NCI-H774 (cell line): ENCODE measurements around the gene CFAP58.

Experiments used
- DNase-seq: peaks from one replicate; lab custom pipeline; 2025; lab: John Stamatoyannopoulos, UW

Gene CFAP58

DNA sequence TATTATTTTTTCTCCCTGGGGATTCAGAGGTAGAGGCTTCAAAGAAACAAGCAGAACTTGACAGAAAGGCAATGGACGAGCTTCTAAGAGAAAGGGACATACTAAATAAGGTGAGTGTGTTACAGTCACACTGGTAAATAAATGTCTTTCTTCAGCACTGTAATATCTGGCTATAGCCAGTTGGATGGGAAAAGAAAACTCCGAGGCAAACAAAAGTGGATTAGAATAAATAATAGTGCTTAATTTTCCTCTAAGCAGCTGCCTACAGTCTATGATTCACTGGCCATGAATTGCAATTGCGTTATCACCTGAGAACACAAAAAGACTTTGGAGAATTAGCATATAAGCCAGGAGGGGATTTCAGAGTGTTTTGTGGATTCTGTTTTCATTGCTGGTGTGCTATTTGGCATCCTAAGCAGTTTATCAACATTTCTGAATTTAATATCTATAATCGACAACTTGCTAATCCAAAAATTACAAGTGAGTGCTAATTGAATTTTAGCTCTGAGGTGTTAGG is 23.2 kb downstream of the CFAP58 start:
- DNase-seq: no peak

GRCh38 chr10:104380336-104380735 is 26.7 kb downstream of the CFAP58 start:
- DNase-seq: no peak

DNA sequence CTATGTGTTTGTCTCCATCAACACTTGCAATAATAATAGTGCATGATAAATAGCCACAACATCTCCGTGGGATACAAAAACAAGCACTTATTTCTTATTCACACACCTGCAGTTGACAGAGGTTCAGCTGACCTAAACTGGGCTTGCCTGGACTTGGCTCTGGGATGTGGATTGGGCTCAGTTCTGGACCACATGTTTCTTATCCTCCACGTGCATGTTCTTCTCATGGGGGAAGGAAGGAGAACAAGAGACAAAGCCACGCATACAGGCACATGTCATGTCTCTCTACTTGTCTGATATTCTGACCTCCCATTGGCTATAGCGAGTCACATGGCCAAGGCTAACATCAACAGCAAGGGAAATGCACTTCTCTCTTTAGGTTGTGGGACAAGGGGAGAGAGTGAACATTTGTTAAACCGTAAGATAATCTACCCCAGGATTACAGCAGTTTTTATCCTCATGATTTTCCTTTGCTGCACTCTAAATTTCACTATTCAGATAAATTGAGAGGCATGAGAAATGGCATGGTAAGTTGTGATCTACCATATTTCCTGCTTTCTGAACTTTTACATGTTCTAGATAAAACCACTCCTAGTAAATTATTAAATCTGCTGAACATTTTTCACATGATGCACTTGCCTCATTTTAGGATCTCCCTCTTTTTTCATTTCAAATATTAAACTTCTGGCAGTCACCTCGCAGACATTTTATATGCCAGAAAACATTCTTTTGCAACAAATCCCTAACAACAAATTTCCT is 33.7 kb downstream of the CFAP58 start:
- DNase-seq: no peak

- DNase-seq: no peak
Measured at GRCh38 chr10:104388830-104389229, 35.2 kb downstream of the CFAP58 start.

GRCh38 chr10:104391150-104391968 is 37.7 kb downstream of the CFAP58 start:
- DNase-seq: no peak

GRCh38 chr10:104391969-104392296 is 38.3 kb downstream of the CFAP58 start:
- DNase-seq: no peak

- no peak for DNase-seq
Measured at GRCh38 chr10:104393387-104393786, 39.8 kb downstream of the CFAP58 start.

GRCh38 chr10:104396581-104396980 is 42.9 kb downstream of the CFAP58 start:
- no peak for DNase-seq

DNA sequence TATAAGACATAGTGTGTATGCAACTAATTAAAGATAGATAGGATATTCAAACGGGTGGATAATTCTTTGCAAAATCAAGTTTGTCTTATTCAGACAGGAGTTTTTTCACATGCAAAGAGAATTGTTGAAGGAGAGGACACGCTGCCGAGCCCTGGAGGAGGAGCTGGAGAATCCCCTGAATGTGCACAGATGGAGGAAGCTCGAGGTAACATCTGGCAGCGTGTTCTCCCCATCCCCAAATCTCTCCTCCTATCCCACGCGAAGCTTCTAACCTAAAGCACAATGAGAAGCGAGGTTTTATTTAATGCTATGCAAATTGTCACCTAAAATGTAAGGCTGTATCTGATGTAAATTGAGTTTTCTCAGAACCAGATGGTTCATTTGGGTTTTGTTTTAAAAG is 50.0 kb downstream of the CFAP58 start:
- DNase-seq: no peak

- no peak for DNase-seq
Measured at GRCh38 chr10:104406715-104407650, 53.4 kb downstream of the CFAP58 start.

DNA sequence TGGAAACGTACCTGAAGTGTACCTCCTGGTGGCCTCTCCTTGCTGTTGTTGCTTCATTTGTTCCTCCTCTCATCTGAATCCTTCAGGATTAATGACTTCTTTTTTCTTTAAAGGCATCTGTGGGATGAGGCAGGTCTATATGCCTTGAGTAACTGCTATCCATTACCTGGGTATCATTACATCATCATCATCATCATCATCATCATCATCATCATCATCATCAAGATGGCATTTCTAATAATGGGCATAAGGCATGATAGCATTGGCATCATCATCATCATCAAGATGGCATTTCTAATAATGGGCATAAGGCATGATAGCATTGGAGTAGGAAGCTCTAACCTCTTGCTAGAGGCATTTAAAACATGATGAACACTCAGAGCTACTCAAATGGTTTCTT is 59.9 kb downstream of the CFAP58 start:
- DNase-seq: no peak

GRCh38 chr10:104415526-104416165 is 62.0 kb downstream of the CFAP58 start:
- no peak for DNase-seq

- no peak for DNase-seq
Measured at GRCh38 chr10:104416851-104417250, 63.2 kb downstream of the CFAP58 start.

DNA sequence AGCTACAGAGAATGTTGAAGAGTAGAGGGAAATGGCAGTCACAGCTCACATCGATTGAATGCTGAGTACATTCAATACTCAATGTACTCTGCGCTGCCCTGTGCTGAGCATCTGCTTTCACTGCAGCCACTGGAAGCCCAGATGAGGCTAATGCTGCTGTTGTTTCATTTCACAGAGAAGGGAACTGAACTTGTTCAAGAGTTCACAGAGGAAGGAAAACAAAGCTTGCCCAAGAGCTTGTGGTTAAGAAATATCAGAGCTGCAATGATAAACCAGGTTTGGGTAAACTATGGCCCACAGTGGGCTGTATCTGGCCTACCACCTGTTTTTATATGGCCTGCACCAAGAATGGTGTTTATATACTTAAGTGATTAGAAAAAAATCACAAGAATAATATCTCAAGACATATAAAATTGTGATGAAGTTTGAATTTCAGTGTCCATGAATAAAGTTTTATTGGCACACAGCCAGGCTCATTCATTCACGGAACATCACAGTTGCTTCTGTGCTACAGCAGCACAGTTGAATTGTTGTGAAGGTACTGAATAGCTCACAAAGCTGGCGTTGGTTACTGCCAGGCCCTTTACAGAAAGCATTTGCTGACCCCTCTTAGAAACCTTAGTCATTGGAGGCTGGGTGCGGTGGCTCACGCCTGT is 64.1 kb downstream of the CFAP58 start:
- no peak for DNase-seq

DNA sequence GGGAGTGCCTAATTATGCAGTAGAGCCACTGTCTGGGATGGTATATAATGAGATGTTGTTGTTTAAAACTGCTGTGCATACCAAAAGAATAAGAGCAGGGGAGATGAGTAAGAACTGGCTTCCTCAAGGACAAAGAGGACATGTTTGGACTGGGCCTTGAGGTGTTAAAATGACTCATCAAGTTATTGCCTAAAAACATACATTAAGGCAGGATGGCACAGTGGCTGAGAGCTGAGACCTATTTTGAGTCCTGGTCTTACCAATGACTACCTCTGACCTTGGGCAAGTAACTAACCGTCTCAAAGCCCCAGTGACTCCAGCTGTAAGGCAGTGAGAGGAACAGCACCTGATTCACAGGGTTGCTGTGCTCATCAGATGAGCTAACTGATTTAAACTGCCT is 71.1 kb downstream of the CFAP58 start:
- no peak for DNase-seq

- no peak for DNase-seq
Measured at GRCh38 chr10:104427989-104428388, 74.4 kb downstream of the CFAP58 start.

GRCh38 chr10:104429846-104430245 is 76.2 kb downstream of the CFAP58 start:
- no peak for DNase-seq

DNA sequence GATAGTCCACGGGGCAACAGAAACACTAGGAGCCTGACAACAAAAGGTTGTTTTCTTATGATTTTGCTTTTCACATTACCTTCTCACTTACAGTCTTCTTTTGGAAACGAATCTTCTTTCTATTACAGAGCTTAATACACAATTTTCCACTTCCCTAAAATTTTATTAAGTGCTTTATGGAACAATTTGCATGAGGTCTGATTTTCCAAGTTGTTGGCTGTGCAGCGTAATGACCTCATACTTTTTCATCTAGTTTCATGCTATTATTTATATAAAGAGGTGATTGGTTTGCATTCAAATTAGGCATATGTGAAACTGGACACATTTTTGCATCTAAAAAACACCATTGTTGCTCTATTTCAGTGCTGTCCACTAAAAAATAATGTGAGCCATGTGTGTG is 76.7 kb downstream of the CFAP58 start:
- DNase-seq: no peak

DNA sequence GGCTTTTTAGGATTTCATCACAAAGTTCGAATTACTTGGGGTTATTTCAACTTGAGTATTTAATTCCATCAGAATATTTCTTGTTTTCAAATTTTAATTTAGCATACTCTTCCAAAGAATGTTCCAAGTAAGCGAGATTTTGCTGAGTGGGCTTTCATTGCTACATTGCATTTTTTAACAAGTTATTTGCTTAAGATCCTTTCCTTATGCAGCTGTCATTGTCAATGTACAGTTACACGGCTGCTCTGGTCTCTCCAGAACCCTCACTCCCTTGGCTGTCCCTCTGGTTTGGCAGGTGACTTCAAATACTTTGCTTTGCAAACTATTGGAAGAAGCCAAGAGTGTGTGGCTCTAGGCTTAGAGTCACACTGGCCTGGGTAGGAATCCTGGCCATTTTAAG is 80.0 kb downstream of the CFAP58 start:
- DNase-seq: no peak

DNA sequence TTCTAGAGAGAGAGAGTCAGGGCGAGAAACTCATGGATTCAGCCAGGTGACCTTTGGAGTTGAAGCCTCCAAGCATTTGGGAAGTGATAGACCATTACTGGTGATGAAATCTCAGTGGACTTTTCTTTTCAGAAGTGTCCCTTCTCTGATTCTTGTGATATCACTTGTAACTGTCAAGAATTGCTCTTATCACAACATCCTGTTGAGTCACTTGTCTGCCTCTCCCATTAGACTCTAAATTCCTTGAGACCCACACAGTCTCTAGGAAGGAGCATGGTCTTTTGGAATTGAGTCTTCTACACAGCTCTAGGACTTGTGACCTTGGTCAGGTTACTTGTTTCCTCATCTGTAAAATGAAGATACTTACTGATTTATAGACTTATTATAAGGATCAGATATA is 81.0 kb downstream of the CFAP58 start:
- no peak for DNase-seq

- DNase-seq: no peak
Measured at GRCh38 chr10:104435822-104436221, 82.2 kb downstream of the CFAP58 start.
